Right renal pelvis (tissue), 4 donors: ENCODE data around the gene TMEM151B. TPM values are rescaled to one million over a fixed set of nuclear protein-coding genes. Genes with fewer than 3 reads are reported as not detected.
"Not testable (repeated sequence)": the region's sequence is repeated elsewhere in the genome, so short reads cannot be mapped to it uniquely, and the experiment has no call there.

Source experiments
- DNase-seq, 4 donors: peaks; one replicate each; pipeline ENCODE4 v3.0.0-alpha.2; 2013; ENCODE audit warnings: low read depth in 4 of 4, low spot score in 3 of 4, missing footprints in 1 of 4
- polyA plus RNA-seq, 4 donors: library from polyadenylated mRNA; unstranded; fragments of 120-200 nt; gene quantifications; one replicate each; pipeline ENCODE4 v1.2.1, GENCODE V29; 2013; ENCODE audit not compliant: insufficient read length in 4 of 4

TMEM151B gene
- polyA plus RNA-seq, 4 donors, result 0.42 to 0.84 (median 0.64) TPM

- DNase-seq, result no peak
Measured at GRCh38 chr6:44327096-44327495, 56.8 kb downstream of the TMEM151B start.

- DNase-seq, result no peak
Measured at GRCh38 chr6:44327760-44328159, 57.5 kb downstream of the TMEM151B start.

GRCh38 chr6:44328203-44328602 is 58.0 kb downstream of the TMEM151B start:
- DNase-seq, result not testable (repeated sequence)

- no peak for DNase-seq
Measured at GRCh38 chr6:44329858-44330257, 59.6 kb downstream of the TMEM151B start.

GRCh38 chr6:44332585-44332984 is 62.3 kb downstream of the TMEM151B start:
- no peak for DNase-seq

GRCh38 chr6:44333273-44333919 is 63.1 kb downstream of the TMEM151B start:
- DNase-seq, result no peak

GRCh38 chr6:44333942-44334341 is 63.7 kb downstream of the TMEM151B start:
- DNase-seq, result no peak

GRCh38 chr6:44335631-44336030 is 65.4 kb downstream of the TMEM151B start:
- DNase-seq, result no peak

GRCh38 chr6:44338228-44339122 is 68.2 kb downstream of the TMEM151B start:
- peak in 2 of 4 donors; percentile 45 to 47 for DNase-seq

- DNase-seq, result no peak
Measured at GRCh38 chr6:44339301-44339700, 69.1 kb downstream of the TMEM151B start.

- DNase-seq, result no peak
Measured at GRCh38 chr6:44339763-44340625, 69.7 kb downstream of the TMEM151B start.

- peak in 1 of 4 donors; percentile 31 for DNase-seq
Measured at GRCh38 chr6:44341095-44341890, 71.0 kb downstream of the TMEM151B start.

- DNase-seq, result no peak
Measured at GRCh38 chr6:44342052-44342451, 71.8 kb downstream of the TMEM151B start.

- peak in 1 of 4 donors; percentile 10 for DNase-seq
Measured at GRCh38 chr6:44342489-44342888, 72.2 kb downstream of the TMEM151B start, which contains the start of gene SPATS1. Gene SPATS1 (plus strand): TSS chr6:44342650. CDS start chr6:44343096, 446 bp downstream.

- DNase-seq, result not testable (repeated sequence)
Measured at GRCh38 chr6:44346818-44347217, 76.6 kb downstream of the TMEM151B start.

- DNase-seq, result no peak
Measured at GRCh38 chr6:44349904-44350649, 79.8 kb downstream of the TMEM151B start.

- DNase-seq, result not testable (repeated sequence)
Measured at GRCh38 chr6:44350650-44350994, 80.4 kb downstream of the TMEM151B start.

- DNase-seq, result no peak
Measured at GRCh38 chr6:44352259-44352658, 82.0 kb downstream of the TMEM151B start.

GRCh38 chr6:44353336-44353735 is 83.1 kb downstream of the TMEM151B start:
- no peak for DNase-seq
